K562 (cell line): ENCODE data around the gene CENPO. TPM values are rescaled to one million over a fixed set of nuclear protein-coding genes. Genes with fewer than 3 reads are reported as not detected.

Experiments used
- C11orf30 ChIP-seq: fragments of 450-650 bp; IDR thresholded peaks from 2 replicates; pipeline ENCODE4 v1.6.1; 2016; ENCODE audit warnings: low read depth, mild to moderate bottlenecking
- CEBPB ChIP-seq: fragments of 450-650 bp; IDR thresholded peaks from 2 replicates; pipeline ENCODE4 v1.6.1; 2016; ENCODE audit warnings: missing genetic modification characterization, missing compliant biosample characterization
- CHD2 ChIP-seq: IDR thresholded peaks from 2 replicates; pipeline ENCODE4 v1.6.1; 2011; ENCODE audit warnings: low read depth, low read length
- ELF4 ChIP-seq: fragments of 450-650 bp; formaldehyde crosslinking; IDR thresholded peaks from 2 replicates; pipeline ENCODE4 v1.4.0; 2022; ENCODE audit warnings: missing genetic modification characterization
- ETV6 ChIP-seq, 3 experiments: fragments of 150-350 bp in 1 of 3; sonication (generic) in 1 of 3; formaldehyde crosslinking in 1 of 3; IDR thresholded peaks; 2 replicates each; pipeline versions ENCODE4 v1.6.1 to v1.8.0; 2014 to 2022; ENCODE audit warnings: borderline replicate concordance in 2 of 3, low read depth in 2 of 3, antibody characterized with exemption in 1 of 3, low read length in 1 of 3, mild to moderate bottlenecking in 1 of 3, missing genetic modification reagents in 1 of 3
- LCOR ChIP-seq: sonication (generic); formaldehyde crosslinking; IDR thresholded peaks from 2 replicates; pipeline ENCODE4 v1.8.0; 2022; ENCODE audit warnings: mild to moderate bottlenecking, missing genetic modification reagents
- MAZ ChIP-seq, 2 experiments: fragments of 450-650 bp in 1 of 2; sonication (generic) in 1 of 2; formaldehyde crosslinking; IDR thresholded peaks in 1 of 2; conservative IDR thresholded peaks in 1 of 2; 2 replicates each; pipeline versions ENCODE4 v1.4.0 to v1.5.0; 2020; ENCODE audit warnings: mild to moderate bottlenecking in 1 of 2, missing genetic modification reagents in 1 of 2
- MYC ChIP-seq, 2 experiments: fragments of 250-450 bp in 1 of 2; sonication (Bioruptor Pico) in 1 of 2; IDR thresholded peaks; 2 replicates each; pipeline versions ENCODE4 v1.5.1 to v1.6.1; 2012 to 2021; ENCODE audit warnings: low read depth in 2 of 2, borderline replicate concordance in 1 of 2, improper control_type of control experiment in 1 of 2, low read length in 1 of 2, mild to moderate bottlenecking in 1 of 2, moderate library complexity in 1 of 2
- PHF21A ChIP-seq: fragments of 450-650 bp; IDR thresholded peaks from 2 replicates; pipeline ENCODE4 v1.6.1; 2017; ENCODE audit warnings: low read depth, borderline replicate concordance
- RAD21 ChIP-seq, 2 experiments: fragments of 250-450 bp in 1 of 2; fragments of 450-650 bp in 1 of 2; sonication (Bioruptor Pico) in 1 of 2; formaldehyde crosslinking in 1 of 2; IDR thresholded peaks in 1 of 2; conservative IDR thresholded peaks in 1 of 2; 2 replicates each; pipeline versions ENCODE4 v1.4.0 to v1.8.0; 2020 to 2022; ENCODE audit warnings: mild to moderate bottlenecking in 2 of 2, moderate library complexity in 1 of 2
- TCF7L2 ChIP-seq: fragments of 150-350 bp; IDR thresholded peaks from 2 replicates; pipeline ENCODE4 v1.6.1; 2016; ENCODE audit warnings: low read depth, mild to moderate bottlenecking, low read length, moderate library complexity
- XRCC5 ChIP-seq: fragments of 200-400 bp; formaldehyde crosslinking; IDR thresholded peaks from 2 replicates; pipeline ENCODE4 v1.6.1; 2017; ENCODE audit warnings: low read depth, mild to moderate bottlenecking, low read length
- ZBED1 ChIP-seq: IDR thresholded peaks from 2 replicates; pipeline ENCODE4 v1.6.1; 2014
- ZNF146 ChIP-seq: IDR thresholded peaks from one replicate; pipeline ENCODE4 v1.6.1; 2018; ENCODE audit warnings: missing compliant biosample characterization; ENCODE audit not compliant: unreplicated experiment
- ZNF239 ChIP-seq: fragments of 250-450 bp; sonication (Bioruptor Pico); IDR thresholded peaks from 2 replicates; pipeline ENCODE4 v1.4.0; 2020; ENCODE audit warnings: mild to moderate bottlenecking
- polyA plus RNA-seq, 8 experiments: library from polyadenylated mRNA; depleted of rRNA in 4 of 8; stranded (reverse) in 5 of 8; unstranded in 3 of 8; fragments of >200 nt; fragmentation: Nextera tagmentation in 2 of 8; fragmentation: Illumina TruSeq in 1 of 8; extraction: Ambion mirVana in 2 of 8; extraction: Trizol in 1 of 8; gene quantifications; 2 replicates each; pipeline versions ENCODE4 v1.2.1 to v1.2.3, GENCODE V29; 2011 to 2014; ENCODE audit warnings: inconsistent platforms in 1 of 8, missing spikeins in 1 of 8
- total RNA-seq, 7 experiments: library from RNA; depleted of rRNA in 6 of 7; stranded (reverse); fragments of >200 nt in 6 of 7; fragmentation: Illumina TruSeq in 2 of 7; extraction: Trizol in 2 of 7; gene quantifications; 2 replicates each; pipeline versions ENCODE4 v1.2.1 to v1.2.3, GENCODE V29; 2011 to 2021; ENCODE audit warnings: low replicate concordance in 1 of 7
- TF ChIP-seq, protein P1 (sequence below), 3 experiments: IDR thresholded peaks in 2 of 3; conservative IDR thresholded peaks in 1 of 3; 2 replicates each; pipeline ENCODE4 v1.5.1; 2011 to 2012; ENCODE audit warnings: low read length in 3 of 3, mild to moderate bottlenecking in 3 of 3, control low read depth in 2 of 3, improper control_type of control experiment in 1 of 3, inconsistent platforms in 1 of 3, low read depth in 1 of 3, mixed read lengths in 1 of 3, moderate library complexity in 1 of 3; ENCODE audit not compliant: insufficient read depth in 2 of 3
- TF ChIP-seq, protein P2 (sequence below): fragments of 450-650 bp; IDR thresholded peaks from 2 replicates; pipeline ENCODE4 v1.6.1; 2016; ENCODE audit warnings: mild to moderate bottlenecking
- TF ChIP-seq, protein P3 (sequence below): fragments of 250-450 bp; sonication (Bioruptor Pico); IDR thresholded peaks from 2 replicates; pipeline ENCODE4 v1.5.0; 2021; ENCODE audit warnings: mild to moderate bottlenecking, moderate library complexity

Gene CENPO
- total and polyA plus RNA-seq, 9 of the 15 experiments (the other 6 are each of a cell fraction or from before 2014, with no cell fraction given): 30.6 to 59.4 (median 38.9) TPM

DNA sequence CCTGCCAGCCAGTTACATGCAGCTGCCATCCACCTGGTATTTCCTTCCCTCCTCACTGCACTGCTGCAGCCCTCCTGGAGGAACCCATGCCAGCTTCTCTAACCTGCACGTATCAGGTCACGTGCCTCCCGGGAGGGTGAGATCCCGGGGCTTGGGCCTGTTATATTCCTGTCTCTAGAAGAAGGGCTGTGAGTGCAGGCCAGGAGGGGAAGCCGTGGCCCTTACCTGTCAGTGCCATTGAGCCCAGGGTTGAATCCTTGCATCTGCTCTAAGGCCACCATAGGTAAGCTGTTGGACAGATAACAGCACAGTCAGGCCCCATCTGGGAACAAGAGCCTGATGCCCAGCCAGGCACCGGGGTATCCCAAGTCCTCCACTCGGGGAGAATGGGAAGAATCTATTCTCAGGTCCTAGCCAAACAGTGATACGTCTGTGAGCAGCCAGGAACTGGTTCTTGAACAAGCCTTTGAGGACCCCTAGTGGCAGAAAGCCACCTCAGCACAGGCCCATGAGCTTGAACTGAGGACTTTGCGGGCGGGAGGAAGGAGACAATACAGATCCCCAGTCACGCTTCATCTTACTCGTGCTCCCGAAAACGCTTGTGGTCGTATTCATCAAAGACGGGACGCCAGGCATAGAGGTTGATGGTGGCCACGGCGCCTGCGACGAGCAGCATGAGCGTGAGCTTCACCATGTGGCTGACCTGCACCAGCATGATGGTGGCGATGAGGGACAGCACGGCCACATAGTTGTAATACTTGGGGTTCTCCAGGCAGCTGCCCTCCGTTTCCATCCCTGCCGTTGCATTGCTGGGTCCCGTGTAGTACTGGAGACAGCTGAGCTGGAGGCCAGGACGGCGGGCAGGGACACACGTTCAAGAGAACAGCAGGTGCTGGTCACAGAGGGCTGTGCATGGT, 34.4 kb downstream of the CENPO start (continued):
- TF ChIP-seq ETV6 (IDR thresholded peaks at IDR 0.05; ENCODE audit: borderline replicate concordance in 1 of 2, low read depth in 2 of 2, low read length in 1 of 2) (no peak), ETV6 (CRISPR knock-in tag; IDR thresholded peaks at IDR 0.05; ENCODE audit: borderline replicate concordance) (0 out of 2 replicates have a peak, but pooled peaks have one; percentile 51), ZNF239 (CRISPR knock-in tag) (no peak), MYC (IDR thresholded peaks at IDR 0.05; ENCODE audit: low read depth, low read length) (0 out of 2 replicates have a peak, but pooled peaks have one; percentile 51), MYC (CRISPR knock-in tag; IDR thresholded peaks at IDR 0.05; ENCODE audit: borderline replicate concordance, low read depth) (no peak), C11orf30 (no peak), LCOR (CRISPR knock-in tag) (no peak), ZNF146 (CRISPR knock-in tag) (no peak), ELF4 (CRISPR knock-in tag) (no peak), CEBPB (no peak), RAD21 (CRISPR knock-in tag; conservative IDR thresholded peaks at IDR 0.05 in 1 of 2, IDR thresholded peaks at IDR 0.05 in 1 of 2) (peak; percentile 89 to 93), ZBED1 (no peak), MAZ (CRISPR knock-in tag; conservative IDR thresholded peaks at IDR 0.05 in 1 of 2, IDR thresholded peaks at IDR 0.05 in 1 of 2) (peak in 1 of 2 experiments; percentile 39; a peak in 1 of 4 replicates), TCF7L2 (no peak), XRCC5 (no peak; the same call in 1 of the 2 replicates), PHF21A (no peak), CHD2 (no peak)
- TF ChIP-seq, protein P1, sequence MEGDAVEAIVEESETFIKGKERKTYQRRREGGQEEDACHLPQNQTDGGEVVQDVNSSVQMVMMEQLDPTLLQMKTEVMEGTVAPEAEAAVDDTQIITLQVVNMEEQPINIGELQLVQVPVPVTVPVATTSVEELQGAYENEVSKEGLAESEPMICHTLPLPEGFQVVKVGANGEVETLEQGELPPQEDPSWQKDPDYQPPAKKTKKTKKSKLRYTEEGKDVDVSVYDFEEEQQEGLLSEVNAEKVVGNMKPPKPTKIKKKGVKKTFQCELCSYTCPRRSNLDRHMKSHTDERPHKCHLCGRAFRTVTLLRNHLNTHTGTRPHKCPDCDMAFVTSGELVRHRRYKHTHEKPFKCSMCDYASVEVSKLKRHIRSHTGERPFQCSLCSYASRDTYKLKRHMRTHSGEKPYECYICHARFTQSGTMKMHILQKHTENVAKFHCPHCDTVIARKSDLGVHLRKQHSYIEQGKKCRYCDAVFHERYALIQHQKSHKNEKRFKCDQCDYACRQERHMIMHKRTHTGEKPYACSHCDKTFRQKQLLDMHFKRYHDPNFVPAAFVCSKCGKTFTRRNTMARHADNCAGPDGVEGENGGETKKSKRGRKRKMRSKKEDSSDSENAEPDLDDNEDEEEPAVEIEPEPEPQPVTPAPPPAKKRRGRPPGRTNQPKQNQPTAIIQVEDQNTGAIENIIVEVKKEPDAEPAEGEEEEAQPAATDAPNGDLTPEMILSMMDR (IDR thresholded peaks at IDR 0.05 in 2 of 3, conservative IDR thresholded peaks at IDR 0.05 in 1 of 3; ENCODE audit: insufficient read depth in 2 of 3, low read depth in 1 of 3, low read length in 3 of 3): peak; percentile 85 to 95 (median 94)
- TF ChIP-seq, protein P2, sequence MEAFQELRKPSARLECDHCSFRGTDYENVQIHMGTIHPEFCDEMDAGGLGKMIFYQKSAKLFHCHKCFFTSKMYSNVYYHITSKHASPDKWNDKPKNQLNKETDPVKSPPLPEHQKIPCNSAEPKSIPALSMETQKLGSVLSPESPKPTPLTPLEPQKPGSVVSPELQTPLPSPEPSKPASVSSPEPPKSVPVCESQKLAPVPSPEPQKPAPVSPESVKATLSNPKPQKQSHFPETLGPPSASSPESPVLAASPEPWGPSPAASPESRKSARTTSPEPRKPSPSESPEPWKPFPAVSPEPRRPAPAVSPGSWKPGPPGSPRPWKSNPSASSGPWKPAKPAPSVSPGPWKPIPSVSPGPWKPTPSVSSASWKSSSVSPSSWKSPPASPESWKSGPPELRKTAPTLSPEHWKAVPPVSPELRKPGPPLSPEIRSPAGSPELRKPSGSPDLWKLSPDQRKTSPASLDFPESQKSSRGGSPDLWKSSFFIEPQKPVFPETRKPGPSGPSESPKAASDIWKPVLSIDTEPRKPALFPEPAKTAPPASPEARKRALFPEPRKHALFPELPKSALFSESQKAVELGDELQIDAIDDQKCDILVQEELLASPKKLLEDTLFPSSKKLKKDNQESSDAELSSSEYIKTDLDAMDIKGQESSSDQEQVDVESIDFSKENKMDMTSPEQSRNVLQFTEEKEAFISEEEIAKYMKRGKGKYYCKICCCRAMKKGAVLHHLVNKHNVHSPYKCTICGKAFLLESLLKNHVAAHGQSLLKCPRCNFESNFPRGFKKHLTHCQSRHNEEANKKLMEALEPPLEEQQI: no peak
- TF ChIP-seq, protein P3, sequence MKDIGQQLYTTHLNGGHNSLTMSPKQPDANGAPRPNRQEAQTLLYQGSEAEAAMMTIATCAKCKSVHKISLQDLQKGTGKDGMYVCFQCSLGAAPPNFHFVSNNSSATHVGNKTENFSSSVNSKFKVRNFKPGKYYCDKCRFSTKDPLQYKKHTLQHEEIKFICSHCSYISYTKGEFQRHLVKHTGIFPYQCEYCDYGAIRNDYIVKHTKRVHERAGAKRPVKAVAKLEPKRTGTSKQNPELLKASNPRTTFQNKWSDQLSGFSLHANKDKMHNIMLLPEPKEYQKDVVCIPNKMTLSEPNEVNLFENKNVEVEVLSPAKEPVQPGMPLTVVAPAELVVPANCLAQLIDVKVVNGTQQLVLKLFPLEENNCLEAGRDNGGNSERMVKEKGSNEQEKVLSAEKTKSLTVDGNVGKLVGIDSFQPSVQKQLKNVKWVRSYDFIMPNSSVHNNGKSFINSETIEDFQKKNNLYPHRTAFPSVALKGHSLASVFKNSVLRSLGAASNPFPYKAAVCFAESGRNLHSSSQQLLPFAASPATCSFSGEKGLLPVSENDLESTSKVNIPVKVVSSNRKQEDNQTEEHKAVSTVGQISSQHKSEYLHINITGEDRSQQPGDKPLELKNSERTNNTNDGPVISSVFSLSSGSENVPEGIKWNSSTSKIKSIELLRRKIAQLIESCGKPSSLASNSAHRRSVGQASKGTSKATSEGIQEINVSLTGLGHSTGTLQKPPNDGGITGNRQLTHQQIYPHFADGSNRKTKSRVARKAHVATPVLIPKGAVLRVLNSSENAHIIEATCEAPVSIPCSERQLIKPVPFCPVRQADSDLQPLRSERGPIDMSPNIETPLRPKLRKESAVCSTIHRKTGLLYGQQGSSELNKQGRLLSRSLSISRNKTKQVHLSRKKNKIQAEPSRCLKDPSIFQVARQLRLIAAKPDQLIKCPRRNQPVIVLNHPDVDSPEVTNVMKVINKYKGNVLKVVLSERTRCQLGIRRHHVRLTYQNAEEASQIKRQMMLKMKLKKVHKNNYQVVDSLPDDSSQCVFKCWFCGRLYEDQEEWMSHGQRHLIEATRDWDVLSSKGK (CRISPR knock-in tag): no peak
